OCI-LY7 (cell line): ENCODE measurements around the gene GRIK1. TPM values are rescaled to one million over a fixed set of nuclear protein-coding genes. Genes with fewer than 3 reads are reported as not detected.

Experiments
- BruUV-seq: library from RNA; stranded (reverse); fragments of 400-500 nt; replicated peaks from 2 replicates; lab custom pipeline; 2021; lab: Mats Ljungman, UMichigan
- CTCF ChIA-PET: fragments of 300-600 bp; sonication (Branson Sonifier 250); formaldehyde crosslinking; loops from one replicate; lab custom pipeline; 2022; ENCODE audit warnings: antibody characterized with exemption; ENCODE audit not compliant: unreplicated experiment; lab: Charles Lee
- POLR2A ChIA-PET: fragments of 300-600 bp; sonication (Branson Sonifier 250); formaldehyde crosslinking; loops from one replicate; lab custom pipeline; 2022; ENCODE audit warnings: antibody characterized with exemption; lab: Charles Lee
- DNase-seq: peaks from one replicate; pipeline ENCODE4 v3.0.0-alpha.2; 2015; ENCODE audit warnings: low spot score
- H2AFZ ChIP-seq: fragments of 200-600 bp; sonication (generic), shearing (Covaris generic); 2 replicates; pipeline ENCODE4 v1.6.1; 2014; ENCODE audit warnings: mild to moderate bottlenecking, antibody characterized with exemption, low read length, moderate library complexity
- H3K27ac ChIP-seq: fragments of 200-600 bp; sonication (generic); 2 replicates; pipeline ENCODE4 v1.5.1; 2014; ENCODE audit warnings: mixed run types, low read depth, mild to moderate bottlenecking, moderate library complexity, low read length, inconsistent platforms; ENCODE audit not compliant: poor library complexity, severe bottlenecking
- H3K36me3 ChIP-seq: fragments of 200-600 bp; sonication (generic); 2 replicates; pipeline ENCODE4 v1.6.1; 2014; ENCODE audit warnings: mild to moderate bottlenecking, antibody characterized with exemption, low read length, moderate library complexity, mixed read lengths; ENCODE audit not compliant: insufficient read depth
- H3K4me1 ChIP-seq: fragments of 200-600 bp; sonication (generic); 2 replicates; pipeline ENCODE4 v1.5.1; 2014; ENCODE audit warnings: mild to moderate bottlenecking, low read length; ENCODE audit not compliant: insufficient read depth, poor library complexity, severe bottlenecking
- H3K4me2 ChIP-seq: fragments of 200-600 bp; sonication (generic); 2 replicates; pipeline ENCODE4 v1.6.1; 2014; ENCODE audit warnings: mild to moderate bottlenecking, low read length
- H3K4me3 ChIP-seq: fragments of 200-600 bp; sonication (generic); 2 replicates; pipeline ENCODE4 v1.5.1; 2014; ENCODE audit warnings: mild to moderate bottlenecking, low read depth, low read length; ENCODE audit not compliant: poor library complexity, severe bottlenecking
- H3K79me2 ChIP-seq: fragments of 200-600 bp; sonication (generic); 2 replicates; pipeline ENCODE4 v1.6.1; 2016; ENCODE audit warnings: low read depth, mild to moderate bottlenecking, low read length, moderate library complexity, mixed read lengths; ENCODE audit not compliant: insufficient read depth
- H3K9me2 ChIP-seq: fragments of 200-600 bp; sonication (generic); 2 replicates; pipeline ENCODE4 v1.6.1; 2016; ENCODE audit warnings: mild to moderate bottlenecking, low read length, mixed read lengths; ENCODE audit not compliant: insufficient read depth
- H3K9me3 ChIP-seq: fragments of 200-600 bp; sonication (generic); 2 replicates; pipeline ENCODE4 v1.6.1; 2014; ENCODE audit warnings: mild to moderate bottlenecking, mixed run types, low read length, mixed read lengths
- H4K20me1 ChIP-seq: fragments of 200-600 bp; sonication (generic); 2 replicates; pipeline ENCODE4 v1.6.1; 2014; ENCODE audit warnings: mild to moderate bottlenecking, antibody characterized with exemption, low read length, moderate library complexity, mixed read lengths; ENCODE audit not compliant: insufficient read depth
- EZH2phosphoT487 ChIP-seq: fragments of 200-600 bp; sonication (generic); IDR thresholded peaks from 2 replicates; pipeline ENCODE4 v1.6.1; 2018; ENCODE audit warnings: low read depth, borderline replicate concordance, mild to moderate bottlenecking, mixed run types, antibody characterized with exemption, low read length, moderate library complexity, mixed read lengths
- intact Hi-C: fragments of 100-400 bp; cut with micrococcal nuclease; formaldehyde crosslinking; loops from one replicate; pipeline ENCODE4 v1.10.0; 2022; ENCODE audit not compliant: unreplicated experiment
- total RNA-seq, 2 experiments: library from RNA; depleted of rRNA in 1 of 2; stranded (reverse); fragments of >200 nt in 1 of 2; shearing (Covaris generic) in 1 of 2; gene quantifications; 2 replicates each; pipeline ENCODE4 v1.2.3, GENCODE V29; 2014 to 2022
- TF ChIP-seq, protein P1 (sequence below): fragments of 200-600 bp; sonication (generic); conservative IDR thresholded peaks from 2 replicates; pipeline ENCODE4 v1.5.1; 2014; ENCODE audit warnings: mild to moderate bottlenecking, antibody characterized with exemption, low read length, moderate library complexity, mixed read lengths

The GRIK1 gene
- total RNA-seq, 2 experiments from 2014 or later = 4.1 TPM; not detected in 1

DNA sequence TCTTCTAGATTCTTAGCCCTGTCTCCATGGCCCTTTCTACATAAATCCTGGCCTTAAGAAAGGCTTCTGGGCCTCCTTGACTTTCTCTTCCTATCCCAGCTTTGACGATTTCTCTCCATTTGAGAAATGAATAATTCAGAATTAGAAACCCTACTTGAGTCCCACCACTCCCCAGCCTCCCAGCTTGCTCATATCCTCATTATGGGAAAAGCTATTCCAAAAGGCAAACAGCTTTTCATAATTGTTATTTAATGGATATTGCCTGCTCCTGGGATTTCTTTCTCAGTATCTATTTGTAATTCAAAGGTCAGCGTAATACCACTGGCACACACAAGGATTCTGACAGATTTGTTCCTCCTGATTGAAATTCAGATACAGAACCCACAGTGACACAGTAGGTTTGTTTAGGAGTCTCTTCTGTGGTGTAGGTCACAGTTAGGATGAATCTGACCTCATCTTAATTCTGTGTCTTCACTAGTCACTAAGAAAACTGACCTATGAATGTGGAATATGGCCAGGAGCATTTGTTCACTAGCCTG, 121.3 kb downstream of the GRIK1 start:
- Histone ChIP-seq H2AFZ (no peak overlapping the region), H3K4me1 (no peaks in the 10 kb centered on the region), H3K36me3 (no peaks in the 10 kb centered on the region), H4K20me1 (no peaks in the 10 kb centered on the region), H3K4me2 (no peak overlapping the region), H3K9me2 (no peaks in the 10 kb centered on the region), H3K4me3 (no peak overlapping the region), H3K27ac (no peak overlapping the region), H3K79me2 (no peaks in the 10 kb centered on the region), H3K9me3 (no peaks in the 10 kb centered on the region)
- ChIA-PET POLR2A (interaction anchor here (1.2 kb wide), 1 partner anchor 8 kb away, joined by 11 read pairs; no protein-coding TSS in a partner anchor), CTCF (no interaction called here)
- TF ChIP-seq, protein P1, sequence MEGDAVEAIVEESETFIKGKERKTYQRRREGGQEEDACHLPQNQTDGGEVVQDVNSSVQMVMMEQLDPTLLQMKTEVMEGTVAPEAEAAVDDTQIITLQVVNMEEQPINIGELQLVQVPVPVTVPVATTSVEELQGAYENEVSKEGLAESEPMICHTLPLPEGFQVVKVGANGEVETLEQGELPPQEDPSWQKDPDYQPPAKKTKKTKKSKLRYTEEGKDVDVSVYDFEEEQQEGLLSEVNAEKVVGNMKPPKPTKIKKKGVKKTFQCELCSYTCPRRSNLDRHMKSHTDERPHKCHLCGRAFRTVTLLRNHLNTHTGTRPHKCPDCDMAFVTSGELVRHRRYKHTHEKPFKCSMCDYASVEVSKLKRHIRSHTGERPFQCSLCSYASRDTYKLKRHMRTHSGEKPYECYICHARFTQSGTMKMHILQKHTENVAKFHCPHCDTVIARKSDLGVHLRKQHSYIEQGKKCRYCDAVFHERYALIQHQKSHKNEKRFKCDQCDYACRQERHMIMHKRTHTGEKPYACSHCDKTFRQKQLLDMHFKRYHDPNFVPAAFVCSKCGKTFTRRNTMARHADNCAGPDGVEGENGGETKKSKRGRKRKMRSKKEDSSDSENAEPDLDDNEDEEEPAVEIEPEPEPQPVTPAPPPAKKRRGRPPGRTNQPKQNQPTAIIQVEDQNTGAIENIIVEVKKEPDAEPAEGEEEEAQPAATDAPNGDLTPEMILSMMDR = no peak
- no peak for TF ChIP-seq EZH2phosphoT487
- no peak for DNase-seq
- intact Hi-C loops = no loop called here
- BruUV-seq = no TSS peak

DNA sequence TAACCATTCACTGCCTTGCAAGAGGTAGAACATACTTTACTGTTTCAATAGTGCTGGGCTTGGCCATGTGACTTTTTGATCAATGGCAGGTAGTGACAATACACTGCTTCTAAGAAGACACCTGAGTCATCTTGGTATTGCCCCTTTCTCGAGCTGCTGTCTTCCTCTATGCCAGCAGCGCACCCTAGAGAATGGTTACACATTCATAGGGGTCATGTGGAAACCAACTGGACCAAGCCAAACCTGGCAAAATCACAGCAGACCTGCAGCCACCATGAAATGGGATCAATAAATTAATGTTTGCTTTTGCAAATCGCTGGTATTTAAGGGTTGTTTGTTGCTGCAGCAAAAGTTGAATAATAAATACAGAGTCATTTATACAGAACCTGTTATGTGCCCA, 122.3 kb downstream of the GRIK1 start:
- no peak for DNase-seq
- no peaks in the 10 kb centered on the region for H3K4me1 ChIP-seq
- TF ChIP-seq, protein P1 = no peak
- TF ChIP-seq EZH2phosphoT487 = no peak
- ChIA-PET CTCF (no interaction called here), POLR2A (no interaction called here)
- H3K9me3 ChIP-seq = no peaks in the 10 kb centered on the region
- H3K27ac ChIP-seq = no peak overlapping the region
- intact Hi-C loops = no loop called here
- no peak overlapping the region for H3K4me3 ChIP-seq
- H4K20me1 ChIP-seq = no peaks in the 10 kb centered on the region
- no peaks in the 10 kb centered on the region for H3K9me2 ChIP-seq
- H3K79me2 ChIP-seq = no peaks in the 10 kb centered on the region
- BruUV-seq = no TSS peak
- H3K36me3 ChIP-seq = no peaks in the 10 kb centered on the region
- no peak overlapping the region for H2AFZ ChIP-seq
- H3K4me2 ChIP-seq = no peak overlapping the region

DNA sequence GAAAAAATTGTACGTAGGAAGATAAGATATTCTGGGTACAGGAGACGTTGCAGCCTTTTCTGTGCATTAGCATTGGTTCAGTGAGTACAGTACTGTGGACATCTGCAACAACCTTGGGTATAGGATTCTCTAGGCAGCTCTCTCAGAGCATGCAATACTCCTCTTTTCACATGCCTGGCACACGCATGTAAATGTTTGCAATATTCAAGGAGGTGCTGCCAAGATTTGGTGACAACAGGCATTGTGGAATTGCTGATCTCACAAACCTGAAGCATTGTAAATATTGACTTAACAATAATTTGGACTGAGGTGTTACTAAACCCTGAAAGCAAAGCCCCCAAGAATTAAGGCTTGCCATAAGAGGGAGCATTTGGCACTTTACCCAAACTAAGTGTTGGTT, 126.8 kb downstream of the GRIK1 start:
- H3K9me2 ChIP-seq = no peaks in the 10 kb centered on the region
- ChIA-PET CTCF (no interaction called here), POLR2A (interaction anchor here (1.4 kb wide), 1 partner anchor 10 kb away, joined by 4 read pairs; no protein-coding TSS in a partner anchor)
- H3K4me2 ChIP-seq = no peak overlapping the region
- no peak overlapping the region for H3K4me3 ChIP-seq
- no peak for TF ChIP-seq EZH2phosphoT487
- TF ChIP-seq, protein P1 = no peak
- H3K36me3 ChIP-seq = no peaks in the 10 kb centered on the region
- BruUV-seq = no TSS peak
- no peaks in the 10 kb centered on the region for H3K4me1 ChIP-seq
- no peak for DNase-seq
- no peak overlapping the region for H3K27ac ChIP-seq
- intact Hi-C loops = no loop called here
- H2AFZ ChIP-seq = no peak overlapping the region
- H3K9me3 ChIP-seq = no peaks in the 10 kb centered on the region
- no peaks in the 10 kb centered on the region for H4K20me1 ChIP-seq
- H3K79me2 ChIP-seq = no peaks in the 10 kb centered on the region
